Measurements from ENCODE around the gene TAAR1.
"Not testable (repeated sequence)": the region's sequence is repeated elsewhere in the genome, so short reads cannot be mapped to it uniquely, and the experiment has no call there.

TAAR1 gene, protein sequence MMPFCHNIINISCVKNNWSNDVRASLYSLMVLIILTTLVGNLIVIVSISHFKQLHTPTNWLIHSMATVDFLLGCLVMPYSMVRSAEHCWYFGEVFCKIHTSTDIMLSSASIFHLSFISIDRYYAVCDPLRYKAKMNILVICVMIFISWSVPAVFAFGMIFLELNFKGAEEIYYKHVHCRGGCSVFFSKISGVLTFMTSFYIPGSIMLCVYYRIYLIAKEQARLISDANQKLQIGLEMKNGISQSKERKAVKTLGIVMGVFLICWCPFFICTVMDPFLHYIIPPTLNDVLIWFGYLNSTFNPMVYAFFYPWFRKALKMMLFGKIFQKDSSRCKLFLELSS

DNA sequence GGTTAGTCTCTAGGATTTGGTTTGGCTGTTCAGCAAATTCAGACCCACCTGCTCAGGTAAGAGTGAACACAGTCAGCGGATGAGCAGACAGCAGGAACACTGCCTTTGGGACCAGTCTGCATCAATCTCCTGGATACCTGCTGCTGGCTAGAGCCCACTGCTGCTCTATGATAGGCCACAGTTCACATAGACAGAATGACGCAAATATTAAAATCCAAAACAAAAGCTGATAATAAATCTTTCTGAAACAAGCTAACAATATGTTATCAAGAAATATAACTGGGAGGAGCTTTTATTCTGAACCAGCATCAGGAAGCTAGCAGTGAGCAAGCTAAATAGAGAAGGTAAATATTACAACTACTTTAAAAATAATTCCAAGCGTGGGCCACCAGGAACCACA is at the start of gene TAAR1:
Gene TAAR1 (minus strand): TSS at position 101 of the 400 bp plus-strand sequence. CDS start 13,179 bp downstream, outside the sequence.
- DNase-seq (ENCODE audit: low read depth), result no peak
- no peak within 1 kb of the TSS for H3K4me3 ChIP-seq (ENCODE audit: control insufficient read depth, low read depth, low read length)
- TF ChIP-seq, protein P1, sequence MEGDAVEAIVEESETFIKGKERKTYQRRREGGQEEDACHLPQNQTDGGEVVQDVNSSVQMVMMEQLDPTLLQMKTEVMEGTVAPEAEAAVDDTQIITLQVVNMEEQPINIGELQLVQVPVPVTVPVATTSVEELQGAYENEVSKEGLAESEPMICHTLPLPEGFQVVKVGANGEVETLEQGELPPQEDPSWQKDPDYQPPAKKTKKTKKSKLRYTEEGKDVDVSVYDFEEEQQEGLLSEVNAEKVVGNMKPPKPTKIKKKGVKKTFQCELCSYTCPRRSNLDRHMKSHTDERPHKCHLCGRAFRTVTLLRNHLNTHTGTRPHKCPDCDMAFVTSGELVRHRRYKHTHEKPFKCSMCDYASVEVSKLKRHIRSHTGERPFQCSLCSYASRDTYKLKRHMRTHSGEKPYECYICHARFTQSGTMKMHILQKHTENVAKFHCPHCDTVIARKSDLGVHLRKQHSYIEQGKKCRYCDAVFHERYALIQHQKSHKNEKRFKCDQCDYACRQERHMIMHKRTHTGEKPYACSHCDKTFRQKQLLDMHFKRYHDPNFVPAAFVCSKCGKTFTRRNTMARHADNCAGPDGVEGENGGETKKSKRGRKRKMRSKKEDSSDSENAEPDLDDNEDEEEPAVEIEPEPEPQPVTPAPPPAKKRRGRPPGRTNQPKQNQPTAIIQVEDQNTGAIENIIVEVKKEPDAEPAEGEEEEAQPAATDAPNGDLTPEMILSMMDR (IDR thresholded peaks at IDR 0.05; ENCODE audit: control insufficient read depth, insufficient read depth, low read depth, low read length, missing control alignments), result no peak

DNA sequence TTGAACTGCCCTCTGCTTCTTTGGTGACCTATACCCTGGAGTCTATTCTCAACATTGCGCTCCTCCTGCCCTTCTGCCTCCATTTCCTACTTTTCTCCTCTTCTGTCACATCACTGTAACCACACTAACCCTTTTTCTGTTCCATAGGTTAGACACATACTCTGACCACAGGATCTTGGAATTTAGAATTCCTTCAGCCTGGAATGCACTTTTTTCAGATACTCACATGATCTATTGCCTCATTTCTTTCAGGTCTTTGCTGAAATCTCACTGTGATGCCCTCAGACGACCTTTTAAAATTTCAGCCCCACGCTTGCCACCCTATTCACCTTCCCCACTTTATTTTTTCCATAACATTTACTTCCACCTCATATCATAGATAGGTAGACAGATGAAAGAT is 49.8 kb upstream of the TAAR1 start:
- no peak overlapping the region for H3K4me3 ChIP-seq (ENCODE audit: control insufficient read depth, low read depth, low read length)
- DNase-seq (ENCODE audit: low read depth), result no peak
- TF ChIP-seq, protein P1 (IDR thresholded peaks at IDR 0.05; ENCODE audit: control insufficient read depth, insufficient read depth, low read depth, low read length, missing control alignments), result no peak

DNA sequence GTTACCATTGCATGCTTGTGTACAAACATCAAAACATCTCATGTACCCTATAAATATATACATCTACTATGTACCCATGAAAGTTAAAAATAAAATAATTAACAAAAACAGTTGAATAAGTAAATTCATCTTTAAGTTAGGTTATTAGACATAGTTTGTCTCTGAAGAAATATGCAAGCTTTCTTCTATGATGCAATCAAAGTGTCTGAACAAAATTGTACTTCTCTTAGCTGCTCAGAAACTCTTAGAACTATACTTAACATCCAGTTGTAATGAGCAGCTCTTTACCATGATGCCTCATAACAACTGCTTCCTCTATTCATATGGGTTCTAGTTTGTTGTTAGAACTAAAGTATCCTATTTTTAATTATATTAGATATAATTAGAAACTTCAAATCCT is 49.0 kb upstream of the TAAR1 start:
- H3K4me3 ChIP-seq (ENCODE audit: control insufficient read depth, low read depth, low read length), result no peak overlapping the region
- DNase-seq (ENCODE audit: low read depth), result no peak
- TF ChIP-seq, protein P1 (IDR thresholded peaks at IDR 0.05; ENCODE audit: control insufficient read depth, insufficient read depth, low read depth, low read length, missing control alignments), result no peak

DNA sequence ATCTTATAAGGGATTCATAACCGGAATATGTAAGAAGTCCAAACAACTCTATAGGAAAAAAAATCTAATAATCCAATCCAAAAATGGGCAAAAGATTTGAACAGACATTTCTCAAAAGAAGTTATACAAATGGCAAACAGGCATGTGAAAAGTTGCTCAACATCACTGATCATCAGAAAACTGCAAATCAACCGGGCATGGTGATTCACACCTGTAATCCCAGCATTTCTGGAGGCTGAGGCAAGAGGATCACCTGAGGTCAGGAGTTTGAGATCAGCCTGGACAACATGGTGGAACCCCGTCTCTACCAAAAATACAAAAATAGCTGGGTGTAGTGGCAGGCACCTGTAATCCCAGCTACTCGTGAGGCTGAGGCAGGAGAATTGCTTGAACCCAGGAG is 47.8 kb upstream of the TAAR1 start:
- not testable (repeated sequence) for DNase-seq (ENCODE audit: low read depth); H3K4me3 ChIP-seq (ENCODE audit: control insufficient read depth, low read depth, low read length)

DNA sequence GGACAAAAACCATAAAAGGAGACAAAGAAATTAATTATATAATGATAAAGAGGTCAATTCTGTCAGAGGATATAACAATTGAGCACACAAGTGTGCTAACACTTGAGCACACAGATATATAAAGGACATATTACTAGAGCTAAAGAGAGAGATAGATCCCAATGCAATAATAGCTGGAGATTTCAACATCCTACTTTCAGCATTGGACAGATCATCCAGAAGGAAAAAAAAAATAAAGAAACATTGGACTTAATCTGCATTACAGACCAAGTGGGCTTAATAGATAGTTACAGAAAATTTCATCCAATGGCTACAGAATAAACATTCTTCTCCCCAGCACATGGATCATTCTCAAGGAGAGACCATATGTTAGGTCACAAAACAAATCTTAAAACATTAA is 45.0 kb upstream of the TAAR1 start:
- no peak overlapping the region for H3K4me3 ChIP-seq (ENCODE audit: control insufficient read depth, low read depth, low read length)
- DNase-seq (ENCODE audit: low read depth), result no peak
- TF ChIP-seq, protein P1 (IDR thresholded peaks at IDR 0.05; ENCODE audit: control insufficient read depth, insufficient read depth, low read depth, low read length, missing control alignments), result no peak

DNA sequence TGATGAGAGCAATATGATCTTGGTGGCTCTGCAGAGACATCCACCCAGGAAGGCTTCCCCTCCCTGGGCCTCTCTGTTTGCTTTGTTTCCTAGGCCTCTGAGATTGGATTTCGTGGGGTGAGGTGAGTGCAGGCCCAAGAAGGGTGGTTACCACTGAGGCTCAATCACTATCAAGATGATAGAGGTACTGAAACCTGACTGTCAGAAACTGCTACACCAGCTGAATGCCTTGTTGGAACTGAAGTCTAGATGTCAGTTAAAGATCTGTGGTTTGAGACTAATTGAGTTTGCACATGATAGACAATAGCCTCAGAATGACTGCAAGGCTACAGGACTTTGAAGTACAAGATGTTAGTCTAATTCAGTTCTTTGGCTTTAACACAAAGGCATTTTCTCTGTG is 39.6 kb upstream of the TAAR1 start:
- H3K4me3 ChIP-seq (ENCODE audit: control insufficient read depth, low read depth, low read length), result no peak overlapping the region
- TF ChIP-seq, protein P1 (IDR thresholded peaks at IDR 0.05; ENCODE audit: control insufficient read depth, insufficient read depth, low read depth, low read length, missing control alignments), result no peak
- DNase-seq (ENCODE audit: low read depth), result no peak

DNA sequence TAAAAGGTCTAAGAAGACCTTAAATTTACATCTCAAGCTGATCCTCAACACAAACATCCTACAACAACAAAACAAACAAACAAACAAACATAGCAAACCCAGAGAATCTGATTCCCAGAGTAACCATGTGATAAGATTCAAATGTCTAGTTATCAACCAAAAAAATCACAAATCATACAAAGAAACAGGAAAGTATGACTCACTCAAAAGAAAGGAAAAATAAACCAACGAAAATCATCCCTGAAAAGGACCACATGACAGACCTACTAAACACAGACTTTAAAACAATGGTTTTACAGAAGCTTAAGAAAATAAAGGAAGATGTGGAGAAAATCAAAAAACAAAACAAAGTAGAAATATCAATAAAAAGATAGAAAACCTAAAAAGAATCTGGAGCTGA is 36.8 kb upstream of the TAAR1 start:
- TF ChIP-seq, protein P1 (IDR thresholded peaks at IDR 0.05; ENCODE audit: control insufficient read depth, insufficient read depth, low read depth, low read length, missing control alignments), result no peak
- no peak for DNase-seq (ENCODE audit: low read depth)
- no peak overlapping the region for H3K4me3 ChIP-seq (ENCODE audit: control insufficient read depth, low read depth, low read length)

Measured in AG09309 (cell line).